WTC11 (cell line): ENCODE measurements around the gene GRAMD2A. TPM values are rescaled to one million over a fixed set of nuclear protein-coding genes. Genes with fewer than 3 reads are reported as not detected.

Experiments
- ATAC-seq: fragments of 200-7000 bp; cut with Tn5 transposase; 2 replicates; pipeline ENCODE4 v1.10.0; 2021; ENCODE audit warnings: mild to moderate bottlenecking, moderate library complexity
- CTCF ChIA-PET: fragments of 300-600 bp; sonication (Branson Sonifier 250); formaldehyde crosslinking; loops from one replicate; lab custom pipeline; 2021; ENCODE audit warnings: antibody characterized with exemption; lab: Charles Lee
- POLR2A ChIA-PET: fragments of 350-600 bp; sonication (Branson Sonifier 250); formaldehyde crosslinking; loops from one replicate; lab custom pipeline; 2021; ENCODE audit warnings: antibody characterized with exemption; lab: Charles Lee
- DNase-seq: peaks from one replicate; pipeline ENCODE4 v3.0.0; 2021; ENCODE audit warnings: low spot score
- H3K27ac Mint-ChIP-seq: 2 replicates; pipeline ENCODE4 v1.8.0; 2021; ENCODE audit warnings: mixed read lengths
- H3K27me3 Mint-ChIP-seq: 2 replicates; pipeline ENCODE4 v1.8.0; 2021; ENCODE audit warnings: low read depth, mild to moderate bottlenecking, moderate library complexity, mixed read lengths
- H3K36me3 Mint-ChIP-seq: 2 replicates; pipeline ENCODE4 v1.8.0; 2021; ENCODE audit warnings: mixed read lengths
- H3K4me1 Mint-ChIP-seq: 2 replicates; pipeline ENCODE4 v1.8.0; 2022; ENCODE audit warnings: mixed read lengths
- H3K4me3 Mint-ChIP-seq: 2 replicates; pipeline ENCODE4 v1.8.0; 2021; ENCODE audit warnings: mild to moderate bottlenecking, moderate library complexity, mixed read lengths
- H3K9me3 Mint-ChIP-seq: 2 replicates; pipeline ENCODE4 v1.8.0; 2021; ENCODE audit warnings: mixed read lengths
- AR ChIP-seq: fragments of 250-450 bp; sonication (Bioruptor Pico); IDR thresholded peaks from 2 replicates; pipeline ENCODE4 v1.9.0; 2021; ENCODE audit warnings: mild to moderate bottlenecking
- ARID4B ChIP-seq: sonication (generic); formaldehyde crosslinking; IDR thresholded peaks from 2 replicates; pipeline ENCODE4 v1.8.0; 2023; ENCODE audit warnings: missing genetic modification reagents, mild to moderate bottlenecking, borderline replicate concordance
- CBFB ChIP-seq: sonication (generic); formaldehyde crosslinking; IDR thresholded peaks from 2 replicates; pipeline ENCODE4 v1.8.1; 2022; ENCODE audit warnings: mild to moderate bottlenecking, low read depth, missing genetic modification reagents
- E2F1 ChIP-seq: sonication (generic); formaldehyde crosslinking; IDR thresholded peaks from 2 replicates; pipeline ENCODE4 v1.8.0; 2022; ENCODE audit warnings: mild to moderate bottlenecking, missing genetic modification reagents
- ELF4 ChIP-seq: sonication (generic); formaldehyde crosslinking; IDR thresholded peaks from 2 replicates; pipeline ENCODE4 v1.8.1; 2022; ENCODE audit warnings: low read depth, mild to moderate bottlenecking, moderate library complexity, missing genetic modification reagents
- EMX1 ChIP-seq: fragments of 250-450 bp; sonication (Bioruptor Pico); IDR thresholded peaks from 2 replicates; pipeline ENCODE4 v1.8.0; 2021; ENCODE audit warnings: mild to moderate bottlenecking
- FOXJ3 ChIP-seq: sonication (generic); formaldehyde crosslinking; IDR thresholded peaks from 2 replicates; pipeline ENCODE4 v1.9.0; 2021; ENCODE audit warnings: missing genetic modification reagents, mild to moderate bottlenecking, borderline replicate concordance
- FOXK1 ChIP-seq: sonication (generic); formaldehyde crosslinking; IDR thresholded peaks from 2 replicates; pipeline ENCODE4 v1.8.0; 2022; ENCODE audit warnings: mild to moderate bottlenecking, moderate library complexity, missing genetic modification reagents
- FOXP1 ChIP-seq: sonication (generic); formaldehyde crosslinking; IDR thresholded peaks from 2 replicates; pipeline ENCODE4 v1.8.0; 2022; ENCODE audit warnings: missing genetic modification reagents, mild to moderate bottlenecking, moderate library complexity, borderline replicate concordance
- NR2C2 ChIP-seq: sonication (generic); formaldehyde crosslinking; IDR thresholded peaks from 2 replicates; pipeline ENCODE4 v1.8.0; 2022; ENCODE audit warnings: mild to moderate bottlenecking, missing genetic modification reagents
- ZBTB21 ChIP-seq: sonication (generic); formaldehyde crosslinking; IDR thresholded peaks from 2 replicates; pipeline ENCODE4 v1.8.1; 2023; ENCODE audit warnings: mild to moderate bottlenecking, missing genetic modification reagents, borderline replicate concordance
- ZNF281 ChIP-seq: sonication (generic); formaldehyde crosslinking; IDR thresholded peaks from 2 replicates; pipeline ENCODE4 v1.8.0; 2023; ENCODE audit warnings: mild to moderate bottlenecking, missing genetic modification reagents
- ZNF423 ChIP-seq: fragments of 250-450 bp; sonication (Bioruptor Pico); IDR thresholded peaks from 2 replicates; pipeline ENCODE4 v2.1.2; 2022; ENCODE audit warnings: mild to moderate bottlenecking, moderate library complexity
- total RNA-seq: library from RNA; stranded (reverse); gene quantifications from 3 replicates; pipeline ENCODE4 v1.2.3, GENCODE V29; 2021

GRAMD2A gene
- total RNA-seq, 1 experiment from 2014 or later: 1.9 TPM

- TF ChIP-seq ZNF281 (CRISPR knock-in tag) (no peak), FOXP1 (CRISPR knock-in tag) (no peak)
Observed at GRCh38 chr15:72233769-72234168, 36.2 kb upstream of the GRAMD2A start (continued).

- CTCF ChIA-PET: interaction anchor here (0.8 to 1.5 kb wide), 2 partner anchors 34 to 54 kb away, joined by 3 to 4 read pairs; partner anchors contain the start of gene GRAMD2A
- Mint-ChIP-seq H3K27ac (peak overlapping the region; percentile 93), H3K9me3 (no peaks in the 10 kb centered on the region), H3K4me1 (peaks cover 46% of the 10 kb centered on the region)
- TF ChIP-seq EMX1: no peak
- TF ChIP-seq FOXK1 (CRISPR knock-in tag): no peak
- no peak for TF ChIP-seq AR (CRISPR knock-in tag)
- no peak for TF ChIP-seq ZNF423
- no peak for TF ChIP-seq ARID4B (CRISPR knock-in tag)
- no peak for TF ChIP-seq NR2C2 (CRISPR knock-in tag)
- TF ChIP-seq CBFB (CRISPR knock-in tag): no peak
- no peak for TF ChIP-seq ELF4 (CRISPR knock-in tag)
- TF ChIP-seq ZBTB21 (CRISPR knock-in tag): no peak
- no peak for TF ChIP-seq E2F1 (CRISPR knock-in tag)
- TF ChIP-seq FOXJ3 (CRISPR knock-in tag): no peak
- TF ChIP-seq, all 79 proteins: peak for 0
- POLR2A ChIA-PET: interaction anchor here (0.9 to 1.1 kb wide), 2 partner anchors 34 to 41 kb away, joined by 3 to 8 read pairs; partner anchors contain the start of gene GRAMD2A
- DNase-seq: no peak
- Mint-ChIP-seq H3K27me3 (peaks cover 51% of the 10 kb centered on the region), H3K4me3 (peak overlapping the region; percentile 99), H3K36me3 (peaks cover 12% of the 10 kb centered on the region)
- no peak; the same call in 1 of the 2 replicates for ATAC-seq
Observed at GRCh38 chr15:72231833-72232478, 34.4 kb upstream of the GRAMD2A start.
